ENCODE results near the gene EML4. TPM values are rescaled to one million over a fixed set of nuclear protein-coding genes. Genes with fewer than 3 reads are reported as not detected.

EML4 gene
- total and polyA plus RNA-seq, 10 of the 15 experiments (the other 5 are each of a cell fraction or from before 2014, with no cell fraction given): 23.1 to 91.3 (median 77.4) TPM

GRCh38 chr2:42203792-42204191, 34.6 kb downstream of the EML4 start:
- SMC1A ChIA-PET (ENCODE audit: uncharacterized antibody, unreplicated experiment): interaction anchor here (0.7 to 3.8 kb wide), 8 partner anchors 9 to 108 kb away, joined by 3 to 18 read pairs (median 4); no protein-coding TSS in a partner anchor
- H3K27ac ChIP-seq (ENCODE audit: control insufficient read depth, insufficient read depth): no peak overlapping the region
- no peaks in the 10 kb centered on the region for H3K36me3 ChIP-seq (ENCODE audit: control insufficient read depth in 2 of 2, insufficient read depth in 2 of 2, low read length in 1 of 2)
- no peaks in the 10 kb centered on the region for H3K27me3 ChIP-seq (replicated peaks in 1 of 2; ENCODE audit: control insufficient read depth in 2 of 2, insufficient read depth in 2 of 2, low read length in 1 of 2)
- peaks cover 39% of the 10 kb centered on the region for H3K79me2 ChIP-seq (ENCODE audit: control insufficient read depth, insufficient read depth, low read length)
- WGBS (ENCODE audit: insufficient coverage, insufficient replicate concordance, low lambda C conversion rate, missing lambda C conversion rate): 78% methylated on average over 4 of the region's 4 CpGs
- POLR2A ChIA-PET: no interaction called here
- H3K9me3 ChIP-seq (replicated peaks; ENCODE audit: control insufficient read depth, insufficient read depth, low read length): no peaks in the 10 kb centered on the region
- no peak overlapping the region for H3K9ac ChIP-seq (ENCODE audit: control insufficient read depth, insufficient read depth, low read length)
- intact Hi-C loops (cut with micrococcal nuclease; ENCODE audit: unreplicated experiment) (no loop called here), in situ Hi-C loops (cut with MboI) (no loop called here)
- BruUV-seq (replicated peaks): no TSS peak
- no peaks in the 10 kb centered on the region for H3K4me1 ChIP-seq (ENCODE audit: control insufficient read depth, insufficient read depth, low read length)
- no peak overlapping the region for H3K4me2 ChIP-seq (ENCODE audit: control insufficient read depth, insufficient read depth)
- no peak for TF ChIP-seq RCOR1 (conservative IDR thresholded peaks at IDR 0.05; ENCODE audit: low read depth, low read length)
- no peak for TF ChIP-seq SREBF2 (IDR thresholded peaks at IDR 0.05; ENCODE audit: low read length)
- no peak for TF ChIP-seq BRCA1 (IDR thresholded peaks at IDR 0.05; ENCODE audit: low read depth, low read length)
- no peak for TF ChIP-seq DPF2 (IDR thresholded peaks at IDR 0.05)
- TF ChIP-seq BCL11A (IDR thresholded peaks at IDR 0.05; ENCODE audit: low read depth, low read length): no peak
- no peak for TF ChIP-seq SRF (IDR thresholded peaks at IDR 0.05; ENCODE audit: low read depth in 2 of 2, low read length in 2 of 2)
- TF ChIP-seq SUZ12 (IDR thresholded peaks at IDR 0.05; ENCODE audit: unreplicated experiment): no peak
- no peak for TF ChIP-seq NR2F1 (conservative IDR thresholded peaks at IDR 0.05)
- TF ChIP-seq SKIL (IDR thresholded peaks at IDR 0.05; ENCODE audit: low read depth, poor library complexity, severe bottlenecking): no peak
- no peak for TF ChIP-seq EZH2 (IDR thresholded peaks at IDR 0.05; ENCODE audit: borderline replicate concordance, control insufficient read depth, low read depth, low read length)
- TF ChIP-seq ZNF622 (IDR thresholded peaks at IDR 0.05): no peak
- no peak for TF ChIP-seq TCF12 (IDR thresholded peaks at IDR 0.05; ENCODE audit: low read depth, low read length)
- TF ChIP-seq NBN (IDR thresholded peaks at IDR 0.05): no peak
- TF ChIP-seq IKZF1 (conservative IDR thresholded peaks at IDR 0.05): no peak
- TF ChIP-seq BCL3 (IDR thresholded peaks at IDR 0.05; ENCODE audit: borderline replicate concordance, insufficient read depth, low read depth, low read length, poor library complexity, severe bottlenecking): no peak
- TF ChIP-seq PML (IDR thresholded peaks at IDR 0.05; ENCODE audit: low read length): no peak
- CTCF ChIA-PET: interaction anchor here (0.8 to 2.0 kb wide), 5 partner anchors 11 to 117 kb away, joined by 3 to 6 read pairs (median 3); no protein-coding TSS in a partner anchor
- no peaks in the 10 kb centered on the region for H4K20me1 ChIP-seq (ENCODE audit: control insufficient read depth, insufficient read depth)
- FAIRE-seq (no peak), ATAC-seq (no peak), DNase-seq (ENCODE audit: low read depth, low spot score) (no peak)
- H2AFZ ChIP-seq (ENCODE audit: control insufficient read depth, low read depth, low read length): no peak overlapping the region
- no peak overlapping the region for H3K4me3 ChIP-seq
- RAD21 ChIA-PET (ENCODE audit: unreplicated experiment): no interaction called here
